Measurements from ENCODE around the gene SHLD2.
"Not testable (repeated sequence)": the region's sequence is repeated elsewhere in the genome, so short reads cannot be mapped to it uniquely, and the experiment has no call there.

- TF ChIP-seq POLR2A, CTCF (IDR thresholded peaks at IDR 0.05): not testable (repeated sequence)
Observed at GRCh38 chr10:87213806-87214205, 118.8 kb downstream of the SHLD2 start.
